H9 (cell line): Measurements from ENCODE around the gene TBC1D5. TPM values are rescaled to one million over a fixed set of nuclear protein-coding genes. Genes with fewer than 3 reads are reported as not detected.
A peak's percentile ranks its signal among the peaks of the same experiment; 100 is the strongest.

ENCODE experiments used
- DNase-seq: peaks from one replicate; pipeline ENCODE4 v3.0.0-alpha.2; 2017
- H2AFZ ChIP-seq: one replicate; pipeline ENCODE4 v1.6.1; 2013; ENCODE audit warnings: mild to moderate bottlenecking, low read length, control low read depth, moderate library complexity
- H2AK5ac ChIP-seq: 2 replicates; pipeline ENCODE4 v1.6.1; 2013; ENCODE audit warnings: low read length, control low read depth, mixed read lengths; ENCODE audit not compliant: insufficient read length
- H2BK120ac ChIP-seq: one replicate; pipeline ENCODE4 v1.6.1; 2013; ENCODE audit warnings: low read depth, mild to moderate bottlenecking, low read length, control low read depth, inconsistent platforms; ENCODE audit not compliant: poor library complexity, severe bottlenecking
- H2BK12ac ChIP-seq: 2 replicates; pipeline ENCODE4 v1.6.1; 2013; ENCODE audit warnings: low read length, control low read depth, mixed read lengths, low read depth; ENCODE audit not compliant: insufficient read length
- H2BK15ac ChIP-seq: 2 replicates; pipeline ENCODE4 v1.6.1; 2013; ENCODE audit warnings: low read depth, low read length, control low read depth
- H2BK20ac ChIP-seq: one replicate; pipeline ENCODE4 v1.6.1; 2013; ENCODE audit warnings: low read depth, mild to moderate bottlenecking, low read length, control low read depth, inconsistent platforms; ENCODE audit not compliant: poor library complexity, severe bottlenecking
- H2BK5ac ChIP-seq: 2 replicates; pipeline ENCODE4 v1.6.1; 2013; ENCODE audit warnings: low read length, control low read depth, mixed read lengths; ENCODE audit not compliant: insufficient read length
- H3K14ac ChIP-seq: 2 replicates; pipeline ENCODE4 v1.6.1; 2013; ENCODE audit warnings: low read length, control low read depth; ENCODE audit not compliant: insufficient read depth
- H3K18ac ChIP-seq: 2 replicates; pipeline ENCODE4 v1.6.1; 2013; ENCODE audit warnings: low read depth, mild to moderate bottlenecking, mixed read lengths, low read length, control low read depth; ENCODE audit not compliant: insufficient read length
- H3K23ac ChIP-seq: 2 replicates; pipeline ENCODE4 v1.6.1; 2013; ENCODE audit warnings: low read length, control low read depth, mixed read lengths, low read depth; ENCODE audit not compliant: insufficient read length
- H3K23me2 ChIP-seq: 2 replicates; pipeline ENCODE4 v1.6.1; 2013; ENCODE audit warnings: low read depth, mild to moderate bottlenecking, mixed read lengths, low read length, control low read depth; ENCODE audit not compliant: insufficient read length, poor library complexity, severe bottlenecking
- H3K27ac ChIP-seq: 2 replicates; pipeline ENCODE4 v1.5.1; 2013; ENCODE audit warnings: low read length, control low read depth, mixed read lengths, low read depth; ENCODE audit not compliant: insufficient read length
- H3K27me3 ChIP-seq: 2 replicates; pipeline ENCODE4 v1.6.1; 2013; ENCODE audit warnings: low read length, control low read depth, inconsistent platforms; ENCODE audit not compliant: insufficient read depth
- H3K4ac ChIP-seq: 2 replicates; pipeline ENCODE4 v1.6.1; 2013; ENCODE audit warnings: low read depth, mild to moderate bottlenecking, control low read depth, inconsistent platforms, low read length, moderate library complexity
- H3K4me1 ChIP-seq: 2 replicates; pipeline ENCODE4 v1.6.1; 2013; ENCODE audit warnings: low read length, control low read depth, inconsistent platforms; ENCODE audit not compliant: insufficient read depth
- H3K4me2 ChIP-seq: 2 replicates; pipeline ENCODE4 v1.6.1; 2013; ENCODE audit warnings: low read length, control low read depth, mixed read lengths; ENCODE audit not compliant: insufficient read length, insufficient read depth
- H3K56ac ChIP-seq: 2 replicates; pipeline ENCODE4 v1.6.1; 2013; ENCODE audit warnings: low read depth, mild to moderate bottlenecking, mixed read lengths, low read length, control low read depth; ENCODE audit not compliant: insufficient read length
- H3K79me1 ChIP-seq: 2 replicates; pipeline ENCODE4 v1.6.1; 2013; ENCODE audit warnings: low read depth, mild to moderate bottlenecking, moderate library complexity, low read length, control low read depth, inconsistent platforms; ENCODE audit not compliant: insufficient read depth, poor library complexity, severe bottlenecking
- H3K79me2 ChIP-seq: 2 replicates; pipeline ENCODE4 v1.6.1; 2013; ENCODE audit warnings: low read length, control low read depth, inconsistent platforms; ENCODE audit not compliant: insufficient read depth
- H3K9ac ChIP-seq: 2 replicates; pipeline ENCODE4 v1.6.1; 2013; ENCODE audit warnings: low read length, control low read depth, mixed read lengths; ENCODE audit not compliant: insufficient read length; ENCODE audit errors: extremely low read depth
- H3K9me3 ChIP-seq: one replicate; pipeline ENCODE4 v1.6.1; 2013; ENCODE audit warnings: low read depth, low read length, inconsistent platforms; ENCODE audit not compliant: control insufficient read depth
- H3T11ph ChIP-seq: one replicate; pipeline ENCODE4 v1.6.1; 2013; ENCODE audit warnings: mild to moderate bottlenecking, low read length, control low read depth, inconsistent platforms
- H4K20me1 ChIP-seq: one replicate; pipeline ENCODE4 v1.6.1; 2013; ENCODE audit not compliant: control insufficient read depth, insufficient read length, insufficient read depth
- H4K5ac ChIP-seq: 2 replicates; pipeline ENCODE4 v1.6.1; 2013; ENCODE audit warnings: low read depth, mild to moderate bottlenecking, mixed read lengths, low read length, control low read depth; ENCODE audit not compliant: insufficient read length
- H4K8ac ChIP-seq: replicated peaks from 2 replicates; pipeline ENCODE4 v1.6.1; 2013; ENCODE audit warnings: low read length, control low read depth, mixed read lengths, low read depth; ENCODE audit not compliant: insufficient read length
- H4K91ac ChIP-seq: 2 replicates; pipeline ENCODE4 v1.6.1; 2013; ENCODE audit warnings: low read depth, mild to moderate bottlenecking, moderate library complexity, mixed read lengths, low read length, control low read depth; ENCODE audit not compliant: insufficient read length
- H3K27ac Mint-ChIP-seq, 3 experiments: 2 replicates in 2 of 3; 3 replicates in 1 of 3; pipeline ENCODE4 v1.8.0; 2020 to 2021; ENCODE audit warnings: mixed read lengths in 3 of 3, mild to moderate bottlenecking in 1 of 3, moderate library complexity in 1 of 3
- H3K27me3 Mint-ChIP-seq: 2 replicates; pipeline ENCODE4 v1.8.0; 2021; ENCODE audit warnings: low read depth, mild to moderate bottlenecking, moderate library complexity, mixed read lengths
- H3K36me3 Mint-ChIP-seq, 3 experiments: 2 replicates in 2 of 3; 3 replicates in 1 of 3; pipeline ENCODE4 v1.8.0; 2020 to 2021; ENCODE audit warnings: low read depth in 3 of 3, mixed read lengths in 3 of 3; ENCODE audit not compliant: insufficient read depth in 1 of 3
- H3K4me1 Mint-ChIP-seq, 2 experiments: 2 replicates each; pipeline ENCODE4 v1.8.0; 2020; ENCODE audit warnings: mixed read lengths in 2 of 2
- H3K4me3 Mint-ChIP-seq, 2 experiments: 2 replicates in 1 of 2; 3 replicates in 1 of 2; pipeline ENCODE4 v1.8.0; 2020 to 2021; ENCODE audit warnings: mild to moderate bottlenecking in 2 of 2, mixed read lengths in 2 of 2, moderate library complexity in 1 of 2
- H3K9me3 Mint-ChIP-seq, 2 experiments: 2 replicates in 1 of 2; 3 replicates in 1 of 2; pipeline ENCODE4 v1.8.0; 2020; ENCODE audit warnings: mild to moderate bottlenecking in 2 of 2, mixed read lengths in 2 of 2, moderate library complexity in 1 of 2
- CTCF ChIP-seq: fragments of 200-600 bp; sonication (generic); conservative IDR thresholded peaks from 3 replicates; pipeline ENCODE4 v1.8.0; 2021; ENCODE audit warnings: antibody characterized with exemption, mild to moderate bottlenecking
- WGBS: extraction: QIAGEN DNeasy Blood & Tissue Kit; methylation state at CpG from one replicate; pipeline ENCODE4 v1.1.7; 2013; ENCODE audit warnings: missing lambda C conversion rate, low lambda C conversion rate, mixed read lengths; ENCODE audit not compliant: insufficient read length; ENCODE audit errors: extremely low coverage; 5-methylcytosine and 5-hydroxymethylcytosine counted together
- total RNA-seq: library from RNA; stranded (reverse); gene quantifications from 2 replicates; pipeline ENCODE4 v1.2.1, GENCODE V29; 2021

Gene TBC1D5
- total RNA-seq, 1 experiment from 2014 or later, result 25.0 TPM

DNA sequence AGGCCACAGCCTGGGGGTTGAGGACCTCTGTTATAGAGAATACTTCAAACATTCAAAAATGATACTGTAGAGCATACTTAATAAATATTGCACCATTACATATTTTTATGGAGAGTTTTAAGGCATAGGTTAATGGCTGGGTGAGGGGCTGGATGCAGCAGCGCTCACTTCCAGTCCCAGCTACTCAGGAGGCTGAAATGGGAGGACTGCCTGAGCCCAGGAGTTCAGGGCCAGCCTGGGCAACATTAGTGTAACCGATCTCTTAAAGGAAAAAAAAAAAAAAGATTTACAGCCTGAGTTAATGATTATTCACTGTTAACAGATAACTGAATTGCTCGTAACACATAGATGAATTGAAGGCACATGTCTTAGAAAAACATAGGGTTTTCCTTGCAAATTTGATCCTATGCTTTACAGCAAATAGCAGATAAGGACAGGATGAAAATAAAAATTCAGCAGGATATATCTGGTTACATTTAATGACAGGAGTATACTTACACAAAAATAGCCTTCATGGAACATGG, 282.9 kb downstream of the TBC1D5 start:
- Histone ChIP-seq H3K9ac (no peak overlapping the region), H3K14ac (no peak overlapping the region), H3K79me2 (no peaks in the 10 kb centered on the region), H2AFZ (no peak overlapping the region), H2BK20ac (no peak overlapping the region), H2BK120ac (no peak overlapping the region), H3K4me2 (no peak overlapping the region), H4K20me1 (no peaks in the 10 kb centered on the region), H3K9me3 (no peaks in the 10 kb centered on the region), H3K23me2 (no peaks in the 10 kb centered on the region), H2BK5ac (no peak overlapping the region), H3K23ac (no peak overlapping the region), H3K27ac (no peak overlapping the region), H3K18ac (no peak overlapping the region), H3K27me3 (no peaks in the 10 kb centered on the region), H4K8ac (no peak overlapping the region), H3T11ph (no peak overlapping the region), H3K4me1 (no peaks in the 10 kb centered on the region), H4K91ac (no peak overlapping the region), H3K79me1 (no peaks in the 10 kb centered on the region), H2BK12ac (no peak overlapping the region), H2BK15ac (no peak overlapping the region), H4K5ac (no peak overlapping the region), H3K56ac (no peak overlapping the region), H2AK5ac (no peak overlapping the region), H3K4ac (no peak overlapping the region)
- DNase-seq, result no peak
- no peak for TF ChIP-seq CTCF
- peak overlapping the region in 1 of 3 experiments; percentile 46; a peak in 1 of 7 replicates for H3K27ac Mint-ChIP-seq
- no CpG with 5 or more reads among the region's 3 CpGs for WGBS
- H3K36me3 Mint-ChIP-seq, result peaks cover 0 to 4% (median 1%) of the 10 kb centered on the region in 3 experiments; a peak in 2 of 7 replicates
- no peaks in the 10 kb centered on the region for H3K4me1 Mint-ChIP-seq
- H3K9me3 Mint-ChIP-seq, result peaks cover 0 to 3% of the 10 kb centered on the region in 2 experiments; a peak in 1 of 5 replicates
- H3K27me3 Mint-ChIP-seq, result no peaks in the 10 kb centered on the region
- H3K4me3 Mint-ChIP-seq, result no peak overlapping the region
